ENCODE results near the gene BRPF3. TPM values are rescaled to one million over a fixed set of nuclear protein-coding genes. Genes with fewer than 3 reads are reported as not detected.

BRPF3 gene
- total RNA-seq = 22.0 and 25.9 TPM in 2 replicates

GRCh38 chr6:36196113-36196879 is at the start of gene BRPF3:
BRPF3 (plus strand) TSS chr6:36196744; CDS start chr6:36200323, 3,579 bp downstream.
- intact Hi-C loops (cut with micrococcal nuclease) = loop anchor here (2.0 to 10.0 kb wide), 3 partner anchors 165 to 511 kb away; partner anchors contain the start of gene FKBP5
- Mint-ChIP-seq H3K27ac (peak within 1 kb of the TSS; percentile 87), H3K27me3 (ENCODE audit: insufficient read depth) (peaks cover 6% of the 10 kb centered on the region), H3K36me3 (ENCODE audit: low read depth) (peaks cover 17% of the 10 kb centered on the region), H3K4me1 (ENCODE audit: low read depth) (peaks cover 33% of the 10 kb centered on the region), H3K4me3 (peak within 1 kb of the TSS; percentile 89), H3K9me3 (no peaks in the 10 kb centered on the region)
- DNase-seq (ENCODE audit: low spot score) = peak; percentile 71

GRCh38 chr6:36147294-36147693 is 49.2 kb upstream of the BRPF3 start:
- no peak for DNase-seq (ENCODE audit: low spot score)
- H3K9me3 Mint-ChIP-seq = peaks cover 12% of the 10 kb centered on the region
- no peaks in the 10 kb centered on the region for H3K27me3 Mint-ChIP-seq (ENCODE audit: insufficient read depth)
- peaks cover 4% of the 10 kb centered on the region for H3K36me3 Mint-ChIP-seq (ENCODE audit: low read depth)
- peaks cover 22% of the 10 kb centered on the region for H3K4me1 Mint-ChIP-seq (ENCODE audit: low read depth)
- no peak overlapping the region for H3K4me3 Mint-ChIP-seq
- H3K27ac Mint-ChIP-seq = no peak overlapping the region
- intact Hi-C loops (cut with micrococcal nuclease) = no loop called here

GRCh38 chr6:36149476-36149875 is 47.1 kb upstream of the BRPF3 start:
- Mint-ChIP-seq H3K27me3 (ENCODE audit: insufficient read depth) (no peaks in the 10 kb centered on the region), H3K4me1 (ENCODE audit: low read depth) (peaks cover 20% of the 10 kb centered on the region), H3K4me3 (no peak overlapping the region), H3K36me3 (ENCODE audit: low read depth) (peaks cover 3% of the 10 kb centered on the region), H3K9me3 (peaks cover 18% of the 10 kb centered on the region), H3K27ac (no peak overlapping the region)
- no peak for DNase-seq (ENCODE audit: low spot score)
- intact Hi-C loops (cut with micrococcal nuclease) = no loop called here

- no peak overlapping the region for H3K4me3 Mint-ChIP-seq
- H3K4me1 Mint-ChIP-seq (ENCODE audit: low read depth) = peaks cover 20% of the 10 kb centered on the region
- DNase-seq (ENCODE audit: low spot score) = no peak
- intact Hi-C loops (cut with micrococcal nuclease) = no loop called here
- no peaks in the 10 kb centered on the region for H3K27me3 Mint-ChIP-seq (ENCODE audit: insufficient read depth)
- no peak overlapping the region for H3K27ac Mint-ChIP-seq
- peaks cover 3% of the 10 kb centered on the region for H3K36me3 Mint-ChIP-seq (ENCODE audit: low read depth)
- H3K9me3 Mint-ChIP-seq = peaks cover 23% of the 10 kb centered on the region
Observed at GRCh38 chr6:36150283-36150682, 46.3 kb upstream of the BRPF3 start.

DNA sequence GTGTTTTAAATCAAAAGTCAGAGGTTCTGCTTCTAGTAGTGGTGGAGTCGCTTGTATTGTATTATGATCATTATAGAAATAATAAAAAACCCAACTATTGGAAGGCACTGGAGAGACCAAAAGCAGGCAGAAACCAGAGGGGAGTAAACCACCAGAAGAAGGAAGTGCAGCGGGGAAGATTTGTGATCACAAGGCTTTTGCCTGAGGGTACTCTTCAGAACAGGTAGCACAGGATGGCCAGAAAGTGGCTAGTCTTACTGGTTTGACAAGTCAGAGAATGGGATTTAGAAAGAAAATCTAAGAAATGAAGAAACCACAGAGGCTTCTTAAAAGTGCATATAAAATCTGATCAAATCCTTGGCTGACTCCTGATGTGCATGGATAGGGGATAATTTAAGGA is 42.3 kb upstream of the BRPF3 start:
- Mint-ChIP-seq H3K36me3 (ENCODE audit: low read depth) (peaks cover 4% of the 10 kb centered on the region), H3K9me3 (peaks cover 29% of the 10 kb centered on the region), H3K4me3 (no peak overlapping the region), H3K4me1 (ENCODE audit: low read depth) (peaks cover 9% of the 10 kb centered on the region), H3K27me3 (ENCODE audit: insufficient read depth) (no peaks in the 10 kb centered on the region), H3K27ac (no peak overlapping the region)
- no peak for DNase-seq (ENCODE audit: low spot score)
- intact Hi-C loops (cut with micrococcal nuclease) = no loop called here

- Mint-ChIP-seq H3K9me3 (peaks cover 30% of the 10 kb centered on the region), H3K4me1 (ENCODE audit: low read depth) (peaks cover under 1% of the 10 kb centered on the region), H3K4me3 (no peak overlapping the region), H3K36me3 (ENCODE audit: low read depth) (peaks cover 4% of the 10 kb centered on the region), H3K27me3 (ENCODE audit: insufficient read depth) (no peaks in the 10 kb centered on the region), H3K27ac (no peak overlapping the region)
- no peak for DNase-seq (ENCODE audit: low spot score)
- intact Hi-C loops (cut with micrococcal nuclease) = no loop called here
Observed at GRCh38 chr6:36155662-36156061, 40.9 kb upstream of the BRPF3 start.

DNA sequence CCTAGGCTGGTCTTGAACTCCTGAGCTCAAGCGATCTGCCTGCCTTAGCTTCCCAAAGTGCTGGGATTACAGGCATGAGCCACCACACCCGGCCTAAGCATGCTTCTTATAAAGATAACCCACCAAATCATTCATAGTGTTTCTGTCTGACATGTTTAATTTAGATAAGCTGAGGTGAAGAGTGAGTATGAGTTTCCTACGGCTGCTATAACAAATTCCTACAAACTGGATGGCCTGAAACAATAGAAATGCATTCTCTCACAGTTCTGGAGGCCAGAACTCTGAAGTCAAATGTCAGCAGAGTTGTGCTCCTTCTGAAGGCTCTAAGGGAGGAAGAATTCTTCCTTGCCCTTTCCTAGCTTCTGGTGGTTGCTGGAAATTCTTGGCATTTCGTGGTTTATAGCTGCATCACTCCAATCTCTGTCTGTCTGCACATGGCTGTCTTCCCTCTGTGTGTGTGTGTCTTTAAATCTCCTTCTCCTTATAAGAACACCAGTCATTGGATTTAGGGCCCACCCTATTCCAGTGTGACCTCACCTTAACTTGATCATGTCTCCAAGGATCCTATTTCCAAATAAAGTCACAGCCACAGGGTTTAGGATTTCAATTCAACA is 36.3 kb upstream of the BRPF3 start:
- Mint-ChIP-seq H3K9me3 (peaks cover 19% of the 10 kb centered on the region), H3K4me1 (ENCODE audit: low read depth) (no peaks in the 10 kb centered on the region), H3K27ac (no peak overlapping the region), H3K27me3 (ENCODE audit: insufficient read depth) (no peaks in the 10 kb centered on the region), H3K36me3 (ENCODE audit: low read depth) (peaks cover 4% of the 10 kb centered on the region), H3K4me3 (no peak overlapping the region)
- DNase-seq (ENCODE audit: low spot score) = no peak
- intact Hi-C loops (cut with micrococcal nuclease) = no loop called here

DNA sequence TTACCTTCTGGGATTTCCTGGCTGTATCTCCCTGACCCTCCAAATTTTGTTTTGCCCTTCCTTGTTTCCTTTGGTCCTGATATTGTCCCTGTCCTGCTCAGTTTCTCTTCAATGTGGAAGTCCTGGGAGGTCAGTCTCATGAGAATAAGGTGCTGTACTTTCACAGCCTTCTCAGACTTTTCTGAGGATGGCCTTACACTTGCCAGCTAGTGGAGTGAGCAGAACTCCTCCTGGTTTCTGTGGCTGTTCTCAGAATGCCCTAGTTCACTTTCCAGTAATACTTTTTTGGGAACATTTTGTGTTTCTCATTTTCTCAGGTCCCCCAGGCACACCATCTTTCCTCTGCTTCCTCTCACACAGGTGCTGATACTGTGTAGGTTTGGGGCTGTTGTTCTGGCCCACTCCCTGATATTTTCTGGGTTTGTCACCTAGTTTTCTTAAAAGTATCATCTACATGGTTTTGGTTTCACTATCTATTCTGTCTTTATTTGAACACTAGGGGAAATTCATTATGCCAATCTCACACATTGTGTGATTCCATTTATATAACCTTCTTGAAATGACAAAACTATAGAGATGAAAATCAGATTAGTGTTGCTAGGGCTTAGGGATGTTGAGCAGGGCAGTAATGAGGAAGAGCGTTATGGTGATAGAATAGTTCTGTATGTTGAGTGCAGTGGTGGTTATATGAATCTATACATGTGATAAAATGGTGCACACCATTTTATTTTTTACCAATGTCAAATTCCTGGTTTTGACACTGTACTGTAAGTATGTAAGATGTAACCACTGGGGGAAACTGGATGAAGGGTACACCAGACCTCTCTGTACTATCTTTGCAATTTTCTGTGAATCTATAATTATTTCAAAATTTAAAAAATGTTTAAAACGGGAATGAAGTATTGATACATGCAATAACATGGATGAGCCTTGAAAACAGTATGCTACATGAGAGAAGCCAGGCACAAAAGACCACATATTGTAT is 27.2 kb upstream of the BRPF3 start:
- H3K36me3 Mint-ChIP-seq (ENCODE audit: low read depth) = peaks cover 9% of the 10 kb centered on the region
- H3K4me3 Mint-ChIP-seq = peak overlapping the region; percentile 20
- H3K4me1 Mint-ChIP-seq (ENCODE audit: low read depth) = peaks cover 27% of the 10 kb centered on the region
- peaks cover 2% of the 10 kb centered on the region for H3K27me3 Mint-ChIP-seq (ENCODE audit: insufficient read depth)
- H3K9me3 Mint-ChIP-seq = peaks cover 7% of the 10 kb centered on the region
- no peak for DNase-seq (ENCODE audit: low spot score)
- intact Hi-C loops (cut with micrococcal nuclease) = loop anchor here (1.0 to 2.0 kb wide), 3 partner anchors 28 to 49 kb away; no protein-coding TSS in a partner anchor
- peak overlapping the region; percentile 64 for H3K27ac Mint-ChIP-seq

DNA sequence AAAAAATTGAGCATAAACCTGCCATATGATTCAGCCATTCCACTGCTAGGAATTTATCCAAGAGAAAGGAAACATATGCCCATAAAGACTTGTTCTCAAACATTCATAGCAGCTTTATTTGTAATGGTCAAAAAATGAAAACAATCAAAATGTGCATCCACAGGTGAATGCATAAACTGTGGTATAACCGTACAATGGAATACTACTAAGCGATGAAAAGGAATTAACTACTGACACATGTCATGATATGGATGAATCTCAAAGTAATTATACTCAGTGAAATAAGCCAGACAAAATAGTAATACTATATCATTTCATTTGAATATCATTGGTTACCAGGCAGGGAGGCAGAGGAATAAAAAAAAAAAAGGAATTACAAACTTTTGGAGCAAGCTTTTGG is 25.8 kb upstream of the BRPF3 start:
- Mint-ChIP-seq H3K4me3 (no peak overlapping the region), H3K36me3 (ENCODE audit: low read depth) (peaks cover 13% of the 10 kb centered on the region), H3K4me1 (ENCODE audit: low read depth) (peaks cover 27% of the 10 kb centered on the region), H3K27me3 (ENCODE audit: insufficient read depth) (peaks cover 2% of the 10 kb centered on the region), H3K9me3 (peaks cover 11% of the 10 kb centered on the region), H3K27ac (no peak overlapping the region)
- DNase-seq (ENCODE audit: low spot score) = no peak
- intact Hi-C loops (cut with micrococcal nuclease) = no loop called here

DNA sequence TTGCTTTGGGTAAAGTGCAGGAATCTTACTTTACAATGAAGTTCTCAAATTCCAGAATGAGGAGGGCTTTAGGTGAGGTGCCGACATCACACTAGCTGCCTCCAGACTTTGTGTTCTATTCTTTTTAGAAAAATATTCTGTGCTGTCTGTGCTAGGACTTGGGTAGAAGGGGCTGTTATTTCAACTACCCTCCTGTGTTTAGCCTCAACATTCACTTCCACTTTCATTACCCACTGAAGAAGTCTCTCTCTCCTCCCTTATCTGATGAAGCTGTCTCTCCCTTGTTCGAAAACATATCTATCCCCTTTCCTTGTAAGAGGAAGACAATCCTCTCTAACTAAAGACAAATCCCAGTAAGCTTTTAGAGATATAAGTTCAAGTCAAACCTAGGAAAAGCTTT is 25.0 kb upstream of the BRPF3 start:
- peaks cover 13% of the 10 kb centered on the region for H3K9me3 Mint-ChIP-seq
- H3K27ac Mint-ChIP-seq = no peak overlapping the region
- DNase-seq (ENCODE audit: low spot score) = no peak
- H3K4me1 Mint-ChIP-seq (ENCODE audit: low read depth) = peaks cover 32% of the 10 kb centered on the region
- H3K36me3 Mint-ChIP-seq (ENCODE audit: low read depth) = peaks cover 15% of the 10 kb centered on the region
- H3K4me3 Mint-ChIP-seq = no peak overlapping the region
- H3K27me3 Mint-ChIP-seq (ENCODE audit: insufficient read depth) = no peaks in the 10 kb centered on the region
- intact Hi-C loops (cut with micrococcal nuclease) = no loop called here

- peaks cover 15% of the 10 kb centered on the region for H3K4me1 Mint-ChIP-seq (ENCODE audit: low read depth)
- H3K27ac Mint-ChIP-seq = peak overlapping the region; percentile 80
- peaks cover 16% of the 10 kb centered on the region for H3K36me3 Mint-ChIP-seq (ENCODE audit: low read depth)
- no peak for DNase-seq (ENCODE audit: low spot score)
- intact Hi-C loops (cut with micrococcal nuclease) = no loop called here
- H3K4me3 Mint-ChIP-seq = no peak overlapping the region
- peaks cover 2% of the 10 kb centered on the region for H3K27me3 Mint-ChIP-seq (ENCODE audit: insufficient read depth)
- H3K9me3 Mint-ChIP-seq = peaks cover 32% of the 10 kb centered on the region
Observed at GRCh38 chr6:36177166-36177565, 19.4 kb upstream of the BRPF3 start.

DNA sequence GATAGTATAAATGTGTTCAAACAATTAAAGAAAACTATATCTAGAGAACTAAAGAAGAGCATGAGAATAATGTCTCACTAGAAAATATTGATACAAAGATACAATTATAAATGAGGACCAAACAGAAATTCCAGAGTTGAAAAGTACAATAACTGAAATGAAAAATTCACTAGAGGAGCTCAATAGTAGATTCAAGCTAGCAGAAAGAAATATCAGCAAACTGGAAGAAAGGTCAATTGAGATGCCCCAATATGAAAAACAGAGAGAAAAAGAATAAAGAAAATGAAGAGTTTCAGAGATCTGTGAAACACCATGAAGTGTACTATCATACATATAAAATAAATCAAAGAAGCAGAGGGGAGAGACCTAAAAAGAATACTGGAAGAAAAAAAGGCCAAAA is 18.0 kb upstream of the BRPF3 start:
- peaks cover 15% of the 10 kb centered on the region for H3K36me3 Mint-ChIP-seq (ENCODE audit: low read depth)
- H3K27ac Mint-ChIP-seq = no peak overlapping the region
- no peak for DNase-seq (ENCODE audit: low spot score)
- peaks cover 4% of the 10 kb centered on the region for H3K27me3 Mint-ChIP-seq (ENCODE audit: insufficient read depth)
- H3K4me3 Mint-ChIP-seq = no peak overlapping the region
- H3K9me3 Mint-ChIP-seq = peaks cover 32% of the 10 kb centered on the region
- intact Hi-C loops (cut with micrococcal nuclease) = no loop called here
- peaks cover 13% of the 10 kb centered on the region for H3K4me1 Mint-ChIP-seq (ENCODE audit: low read depth)
